Liver (tissue), 9 donors: ENCODE data around the gene DMD. TPM values are rescaled to one million over a fixed set of nuclear protein-coding genes. Genes with fewer than 3 reads are reported as not detected.

ENCODE experiments used
- DNase-seq: peaks from one replicate; pipeline ENCODE4 v3.0.0-alpha.2; 2017; ENCODE audit warnings: low spot score
- H3K27ac ChIP-seq, 2 donors: one replicate each; pipeline ENCODE4 v1.7.0; 2013; ENCODE audit warnings: inconsistent platforms in 2 of 2, low read length in 2 of 2, control low read depth in 1 of 2, low read depth in 1 of 2, mild to moderate bottlenecking in 1 of 2
- H3K27me3 ChIP-seq, 4 donors: one replicate each; pipeline versions ENCODE4 v1.6.1 to v1.7.0; 2013; ENCODE audit warnings: low read length in 3 of 4, inconsistent platforms in 1 of 4, mild to moderate bottlenecking in 1 of 4, moderate library complexity in 1 of 4; ENCODE audit not compliant: control insufficient read depth in 4 of 4, insufficient read depth in 4 of 4
- H3K36me3 ChIP-seq, 4 donors: one replicate each; pipeline versions ENCODE4 v1.6.1 to v1.7.0; 2013; ENCODE audit warnings: low read length in 3 of 4, mild to moderate bottlenecking in 3 of 4, low read depth in 1 of 4, moderate library complexity in 1 of 4; ENCODE audit not compliant: control insufficient read depth in 4 of 4, insufficient read depth in 3 of 4
- H3K4me1 ChIP-seq, 4 donors: one replicate each; pipeline versions ENCODE4 v1.6.1 to v1.7.0; 2013; ENCODE audit warnings: low read length in 3 of 4, mild to moderate bottlenecking in 3 of 4, moderate library complexity in 1 of 4; ENCODE audit not compliant: control insufficient read depth in 4 of 4, insufficient read depth in 4 of 4
- H3K4me3 ChIP-seq, 3 donors: one replicate each; pipeline versions ENCODE4 v1.6.1 to v1.7.0; 2013; ENCODE audit warnings: low read length in 3 of 3, control low read depth in 1 of 3, low read depth in 1 of 3, mild to moderate bottlenecking in 1 of 3
- H3K9ac ChIP-seq, 2 donors: one replicate each; pipeline ENCODE4 v1.7.0; 2013; ENCODE audit warnings: low read length in 2 of 2, mild to moderate bottlenecking in 2 of 2, moderate library complexity in 2 of 2, control low read depth in 1 of 2, low read depth in 1 of 2
- H3K9me3 ChIP-seq, 4 donors: one replicate each; pipeline versions ENCODE4 v1.6.1 to v1.7.0; 2013; ENCODE audit warnings: low read length in 3 of 4; ENCODE audit not compliant: control insufficient read depth in 4 of 4
- EGR1 ChIP-seq, 2 donors: IDR thresholded peaks; 2 replicates each; pipeline ENCODE4 v1.6.1; 2016 to 2018; ENCODE audit warnings: antibody characterized with exemption in 2 of 2, low read depth in 2 of 2
- FOXA1 ChIP-seq: IDR thresholded peaks from 2 replicates; pipeline ENCODE4 v1.6.1; 2016; ENCODE audit warnings: antibody characterized with exemption
- FOXA2 ChIP-seq: IDR thresholded peaks from 2 replicates; pipeline ENCODE4 v1.6.1; 2016; ENCODE audit warnings: antibody characterized with exemption
- GABPA ChIP-seq, 2 donors: IDR thresholded peaks in 1 of 2; conservative IDR thresholded peaks in 1 of 2; 2 replicates each; pipeline ENCODE4 v1.6.1; 2016; ENCODE audit warnings: antibody characterized with exemption in 2 of 2, mild to moderate bottlenecking in 1 of 2, moderate library complexity in 1 of 2
- NR2F2 ChIP-seq: IDR thresholded peaks from 2 replicates; pipeline ENCODE4 v1.6.1; 2016; ENCODE audit warnings: antibody characterized with exemption
- RAD21 ChIP-seq, 2 donors: IDR thresholded peaks; 2 replicates each; pipeline ENCODE4 v1.6.1; 2016; ENCODE audit warnings: antibody characterized with exemption in 2 of 2, mild to moderate bottlenecking in 2 of 2
- RXRA ChIP-seq, 2 donors: IDR thresholded peaks; 2 replicates each; pipeline ENCODE4 v1.6.1; 2017 to 2018; ENCODE audit warnings: antibody characterized with exemption in 2 of 2, mild to moderate bottlenecking in 1 of 2
- SP1 ChIP-seq: IDR thresholded peaks from 2 replicates; pipeline ENCODE4 v1.6.1; 2018; ENCODE audit warnings: antibody characterized with exemption, mild to moderate bottlenecking
- TAF1 ChIP-seq: conservative IDR thresholded peaks from 2 replicates; pipeline ENCODE4 v1.6.1; 2016; ENCODE audit warnings: antibody characterized with exemption, mild to moderate bottlenecking
- YY1 ChIP-seq: IDR thresholded peaks from 2 replicates; pipeline ENCODE4 v1.6.1; 2016; ENCODE audit warnings: antibody characterized with exemption, mild to moderate bottlenecking
- WGBS: extraction: QIAGEN DNeasy Blood & Tissue Kit; methylation state at CpG from one replicate; pipeline ENCODE4 v1.1.7; 2013; 5-methylcytosine and 5-hydroxymethylcytosine counted together
- polyA plus RNA-seq, 2 donors: library from polyadenylated mRNA; stranded (reverse) in 1 of 2; unstranded in 1 of 2; fragments of 200-250 nt in 1 of 2; fragments of >200 nt in 1 of 2; fragmentation: Nextera tagmentation in 1 of 2; extraction: Ambion mirVana in 1 of 2; gene quantifications; one replicate each; pipeline versions ENCODE4 v1.2.1 to v1.2.3, GENCODE V29; 2013 to 2015
- total RNA-seq, 2 donors: library from RNA; depleted of rRNA; stranded (reverse); fragments of >200 nt; gene quantifications; one replicate each; pipeline ENCODE4 v1.2.3, GENCODE V29; 2014
- TF ChIP-seq, protein P1 (sequence below): IDR thresholded peaks from 2 replicates; pipeline ENCODE4 v1.6.1; 2016; ENCODE audit warnings: antibody characterized with exemption, mild to moderate bottlenecking
- TF ChIP-seq, protein P2 (sequence below): IDR thresholded peaks from 2 replicates; pipeline ENCODE4 v1.6.1; 2016; ENCODE audit warnings: antibody characterized with exemption
- TF ChIP-seq, protein P3 (sequence below): IDR thresholded peaks from 2 replicates; pipeline ENCODE4 v1.6.1; 2016; ENCODE audit warnings: antibody characterized with exemption
- TF ChIP-seq, protein P4 (sequence below): fragments of 150-350 bp; IDR thresholded peaks from 2 replicates; pipeline ENCODE4 v1.5.1; 2017; ENCODE audit warnings: improper control_type of control experiment, low read depth, low read length; ENCODE audit not compliant: missing input control
- donor health status: healthy.
- donor health status: healthy.
- donor health status: healthy.
- donor health status: healthy.
- donor health status: healthy.

The DMD gene
- total and polyA plus RNA-seq, 4 donors: 14.6 to 61.9 (median 23.9) TPM

DNA sequence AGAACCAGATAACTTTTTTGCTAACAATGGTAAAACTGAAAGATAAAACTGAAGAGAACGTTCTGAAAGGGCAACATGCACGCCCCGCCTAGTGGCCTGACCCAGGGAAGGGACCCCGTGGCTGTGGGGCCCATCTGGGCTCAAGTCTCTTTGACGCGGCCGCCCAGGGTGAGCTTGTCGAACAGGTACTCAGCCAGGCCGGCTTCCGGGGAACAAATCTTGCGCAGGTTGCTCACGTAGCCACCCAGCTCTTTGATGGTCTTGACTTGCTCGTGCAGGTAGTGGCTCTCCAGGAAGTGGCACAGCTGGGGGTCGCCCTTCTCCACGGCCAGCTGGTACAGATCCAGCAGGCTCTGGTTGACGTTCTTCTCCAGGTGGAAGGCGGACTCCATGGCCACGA, 2140.1 kb downstream of the DMD start:
- WGBS: 90% methylated on average over 18 of the region's 18 CpGs
- TF ChIP-seq EGR1 (IDR thresholded peaks at IDR 0.05; ENCODE audit: low read depth in 2 of 2) (no peak), SP1 (no peak), RXRA (IDR thresholded peaks at IDR 0.05) (no peak), FOXA2 (no peak), RAD21 (IDR thresholded peaks at IDR 0.05) (no peak), YY1 (no peak), NR2F2 (no peak), FOXA1 (no peak), TAF1 (no peak), GABPA (IDR thresholded peaks at IDR 0.05 in 1 of 2, conservative IDR thresholded peaks at IDR 0.05 in 1 of 2) (no peak)
- TF ChIP-seq, protein P1, sequence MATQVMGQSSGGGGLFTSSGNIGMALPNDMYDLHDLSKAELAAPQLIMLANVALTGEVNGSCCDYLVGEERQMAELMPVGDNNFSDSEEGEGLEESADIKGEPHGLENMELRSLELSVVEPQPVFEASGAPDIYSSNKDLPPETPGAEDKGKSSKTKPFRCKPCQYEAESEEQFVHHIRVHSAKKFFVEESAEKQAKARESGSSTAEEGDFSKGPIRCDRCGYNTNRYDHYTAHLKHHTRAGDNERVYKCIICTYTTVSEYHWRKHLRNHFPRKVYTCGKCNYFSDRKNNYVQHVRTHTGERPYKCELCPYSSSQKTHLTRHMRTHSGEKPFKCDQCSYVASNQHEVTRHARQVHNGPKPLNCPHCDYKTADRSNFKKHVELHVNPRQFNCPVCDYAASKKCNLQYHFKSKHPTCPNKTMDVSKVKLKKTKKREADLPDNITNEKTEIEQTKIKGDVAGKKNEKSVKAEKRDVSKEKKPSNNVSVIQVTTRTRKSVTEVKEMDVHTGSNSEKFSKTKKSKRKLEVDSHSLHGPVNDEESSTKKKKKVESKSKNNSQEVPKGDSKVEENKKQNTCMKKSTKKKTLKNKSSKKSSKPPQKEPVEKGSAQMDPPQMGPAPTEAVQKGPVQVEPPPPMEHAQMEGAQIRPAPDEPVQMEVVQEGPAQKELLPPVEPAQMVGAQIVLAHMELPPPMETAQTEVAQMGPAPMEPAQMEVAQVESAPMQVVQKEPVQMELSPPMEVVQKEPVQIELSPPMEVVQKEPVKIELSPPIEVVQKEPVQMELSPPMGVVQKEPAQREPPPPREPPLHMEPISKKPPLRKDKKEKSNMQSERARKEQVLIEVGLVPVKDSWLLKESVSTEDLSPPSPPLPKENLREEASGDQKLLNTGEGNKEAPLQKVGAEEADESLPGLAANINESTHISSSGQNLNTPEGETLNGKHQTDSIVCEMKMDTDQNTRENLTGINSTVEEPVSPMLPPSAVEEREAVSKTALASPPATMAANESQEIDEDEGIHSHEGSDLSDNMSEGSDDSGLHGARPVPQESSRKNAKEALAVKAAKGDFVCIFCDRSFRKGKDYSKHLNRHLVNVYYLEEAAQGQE: no peak
- TF ChIP-seq, protein P2, sequence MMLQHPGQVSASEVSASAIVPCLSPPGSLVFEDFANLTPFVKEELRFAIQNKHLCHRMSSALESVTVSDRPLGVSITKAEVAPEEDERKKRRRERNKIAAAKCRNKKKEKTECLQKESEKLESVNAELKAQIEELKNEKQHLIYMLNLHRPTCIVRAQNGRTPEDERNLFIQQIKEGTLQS: no peak

DNA sequence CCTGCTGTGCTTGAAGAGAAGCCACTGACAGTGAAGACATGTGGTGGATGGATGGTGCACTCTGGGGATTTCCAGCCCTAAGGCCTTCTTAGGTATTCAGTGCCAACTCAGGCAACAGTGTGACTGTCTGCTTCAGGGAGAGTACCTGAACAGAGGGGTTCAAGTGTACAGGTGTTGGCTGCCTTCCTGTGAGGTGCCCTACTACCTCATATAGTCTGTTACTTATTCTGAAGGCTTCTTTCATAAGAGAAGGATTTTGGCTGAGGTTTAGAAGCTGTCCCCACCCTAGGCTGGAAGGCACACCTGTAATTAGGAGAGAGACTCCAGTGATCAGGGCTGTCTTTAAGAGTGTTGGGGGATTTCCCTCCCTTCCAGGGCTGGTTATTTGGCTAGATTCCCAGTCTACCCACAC, 2141.3 kb downstream of the DMD start:
- Histone ChIP-seq H3K4me1 (no peaks in the 10 kb centered on the region), H3K4me3 (no peak overlapping the region), H3K9ac (no peak overlapping the region), H3K27me3 (no peaks in the 10 kb centered on the region), H3K36me3 (no peaks in the 10 kb centered on the region), H3K9me3 (peaks cover 0 to 7% (median 0%) of the 10 kb centered on the region in 4 donors), H3K27ac (no peak overlapping the region)
- DNase-seq: no peak
- TF ChIP-seq, protein P1: no peak
- TF ChIP-seq, protein P3, sequence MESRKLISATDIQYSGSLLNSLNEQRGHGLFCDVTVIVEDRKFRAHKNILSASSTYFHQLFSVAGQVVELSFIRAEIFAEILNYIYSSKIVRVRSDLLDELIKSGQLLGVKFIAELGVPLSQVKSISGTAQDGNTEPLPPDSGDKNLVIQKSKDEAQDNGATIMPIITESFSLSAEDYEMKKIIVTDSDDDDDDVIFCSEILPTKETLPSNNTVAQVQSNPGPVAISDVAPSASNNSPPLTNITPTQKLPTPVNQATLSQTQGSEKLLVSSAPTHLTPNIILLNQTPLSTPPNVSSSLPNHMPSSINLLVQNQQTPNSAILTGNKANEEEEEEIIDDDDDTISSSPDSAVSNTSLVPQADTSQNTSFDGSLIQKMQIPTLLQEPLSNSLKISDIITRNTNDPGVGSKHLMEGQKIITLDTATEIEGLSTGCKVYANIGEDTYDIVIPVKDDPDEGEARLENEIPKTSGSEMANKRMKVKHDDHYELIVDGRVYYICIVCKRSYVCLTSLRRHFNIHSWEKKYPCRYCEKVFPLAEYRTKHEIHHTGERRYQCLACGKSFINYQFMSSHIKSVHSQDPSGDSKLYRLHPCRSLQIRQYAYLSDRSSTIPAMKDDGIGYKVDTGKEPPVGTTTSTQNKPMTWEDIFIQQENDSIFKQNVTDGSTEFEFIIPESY: no peak
- TF ChIP-seq, protein P4, sequence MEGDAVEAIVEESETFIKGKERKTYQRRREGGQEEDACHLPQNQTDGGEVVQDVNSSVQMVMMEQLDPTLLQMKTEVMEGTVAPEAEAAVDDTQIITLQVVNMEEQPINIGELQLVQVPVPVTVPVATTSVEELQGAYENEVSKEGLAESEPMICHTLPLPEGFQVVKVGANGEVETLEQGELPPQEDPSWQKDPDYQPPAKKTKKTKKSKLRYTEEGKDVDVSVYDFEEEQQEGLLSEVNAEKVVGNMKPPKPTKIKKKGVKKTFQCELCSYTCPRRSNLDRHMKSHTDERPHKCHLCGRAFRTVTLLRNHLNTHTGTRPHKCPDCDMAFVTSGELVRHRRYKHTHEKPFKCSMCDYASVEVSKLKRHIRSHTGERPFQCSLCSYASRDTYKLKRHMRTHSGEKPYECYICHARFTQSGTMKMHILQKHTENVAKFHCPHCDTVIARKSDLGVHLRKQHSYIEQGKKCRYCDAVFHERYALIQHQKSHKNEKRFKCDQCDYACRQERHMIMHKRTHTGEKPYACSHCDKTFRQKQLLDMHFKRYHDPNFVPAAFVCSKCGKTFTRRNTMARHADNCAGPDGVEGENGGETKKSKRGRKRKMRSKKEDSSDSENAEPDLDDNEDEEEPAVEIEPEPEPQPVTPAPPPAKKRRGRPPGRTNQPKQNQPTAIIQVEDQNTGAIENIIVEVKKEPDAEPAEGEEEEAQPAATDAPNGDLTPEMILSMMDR: no peak
- TF ChIP-seq TAF1 (no peak), FOXA2 (no peak), GABPA (IDR thresholded peaks at IDR 0.05 in 1 of 2, conservative IDR thresholded peaks at IDR 0.05 in 1 of 2) (no peak), SP1 (no peak), EGR1 (IDR thresholded peaks at IDR 0.05; ENCODE audit: low read depth in 2 of 2) (no peak), RAD21 (IDR thresholded peaks at IDR 0.05) (no peak), YY1 (no peak), RXRA (IDR thresholded peaks at IDR 0.05) (no peak)
- TF ChIP-seq, protein P2: no peak

More for the DNA sequence above, 2140.1 kb downstream of the DMD start:
- H3K9me3 ChIP-seq: peaks cover 0 to 8% (median 0%) of the 10 kb centered on the region in 4 donors
- no peaks in the 10 kb centered on the region for H3K36me3 ChIP-seq
- no peak overlapping the region for H3K27ac ChIP-seq
- no peaks in the 10 kb centered on the region for H3K4me1 ChIP-seq
- no peaks in the 10 kb centered on the region for H3K27me3 ChIP-seq
- no peak overlapping the region for H3K4me3 ChIP-seq
- DNase-seq: no peak
- no peak overlapping the region for H3K9ac ChIP-seq
